ENCODE results near the gene MYO10.

DNA sequence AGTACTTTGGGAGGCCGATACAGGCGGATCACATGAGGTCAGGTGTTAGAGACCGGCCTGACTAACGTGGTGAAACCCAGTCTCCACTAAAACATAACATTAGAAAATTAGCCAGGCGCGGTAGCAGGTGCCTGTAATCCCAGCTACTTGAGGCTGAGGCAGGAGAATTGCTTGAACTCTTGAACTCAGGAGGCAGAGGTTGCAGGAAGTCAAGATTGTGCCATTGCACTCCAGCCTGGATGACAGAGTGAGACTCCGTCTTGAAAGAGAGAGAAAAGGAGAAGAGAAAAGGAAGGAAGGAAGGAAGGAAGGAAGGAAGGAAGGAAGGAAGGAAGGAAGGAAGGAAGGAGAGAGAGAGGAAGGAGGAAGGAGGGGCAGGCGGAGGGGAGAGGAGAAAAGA, 45.1 kb downstream of the MYO10 start:
- TF ChIP-seq CTCF (IDR thresholded peaks at IDR 0.05), result no peak
- TF ChIP-seq POLR2AphosphoS5 (IDR thresholded peaks at IDR 0.05), result no peak
- no peak for TF ChIP-seq EP300 (IDR thresholded peaks at IDR 0.05)

Measured in upper lobe of left lung (tissue), 4 donors.